Measurements from ENCODE around the gene FAM98B.
"Not testable (repeated sequence)": the region's sequence is repeated elsewhere in the genome, so short reads cannot be mapped to it uniquely, and the experiment has no call there.

GRCh38 chr15:38437603-38438002 lies 16.3 kb upstream of the FAM98B start:
- TF ChIP-seq PAX5 (IDR thresholded peaks at IDR 0.05; ENCODE audit: insufficient read depth, low read length, severe bottlenecking); POLR2A (IDR thresholded peaks at IDR 0.05; ENCODE audit: low read depth, low read length); POLR2AphosphoS5 (IDR thresholded peaks at IDR 0.05; ENCODE audit: low read depth, low read length): not testable (repeated sequence)

Measured in GM12891 (cell line).